ENCODE results near the gene COL26A1.
A peak's percentile ranks its signal among the peaks of the same experiment; 100 is the strongest.

Gene COL26A1

DNA sequence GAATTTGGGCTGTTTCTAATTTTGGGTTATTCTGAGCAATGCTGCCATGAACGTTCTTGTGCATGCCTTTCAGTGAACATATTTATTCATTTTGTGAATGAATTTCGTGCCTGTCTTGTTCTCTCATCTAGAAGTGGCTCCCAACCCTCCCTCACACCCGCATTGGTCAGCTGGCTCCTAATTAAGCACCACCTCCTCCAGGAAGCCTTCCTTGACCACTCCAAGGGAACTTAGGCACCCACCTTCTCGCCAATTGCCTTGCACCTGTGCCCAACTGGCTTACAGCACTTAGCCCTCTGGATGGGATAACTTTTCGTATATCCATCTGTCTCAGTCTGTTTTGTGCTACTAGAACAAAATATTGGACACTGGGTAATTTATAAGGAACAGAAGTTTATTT, 159.3 kb downstream of the COL26A1 start:
- intact Hi-C loops (cut with DNase I) = no loop called here
- DNase-seq = no peak

DNA sequence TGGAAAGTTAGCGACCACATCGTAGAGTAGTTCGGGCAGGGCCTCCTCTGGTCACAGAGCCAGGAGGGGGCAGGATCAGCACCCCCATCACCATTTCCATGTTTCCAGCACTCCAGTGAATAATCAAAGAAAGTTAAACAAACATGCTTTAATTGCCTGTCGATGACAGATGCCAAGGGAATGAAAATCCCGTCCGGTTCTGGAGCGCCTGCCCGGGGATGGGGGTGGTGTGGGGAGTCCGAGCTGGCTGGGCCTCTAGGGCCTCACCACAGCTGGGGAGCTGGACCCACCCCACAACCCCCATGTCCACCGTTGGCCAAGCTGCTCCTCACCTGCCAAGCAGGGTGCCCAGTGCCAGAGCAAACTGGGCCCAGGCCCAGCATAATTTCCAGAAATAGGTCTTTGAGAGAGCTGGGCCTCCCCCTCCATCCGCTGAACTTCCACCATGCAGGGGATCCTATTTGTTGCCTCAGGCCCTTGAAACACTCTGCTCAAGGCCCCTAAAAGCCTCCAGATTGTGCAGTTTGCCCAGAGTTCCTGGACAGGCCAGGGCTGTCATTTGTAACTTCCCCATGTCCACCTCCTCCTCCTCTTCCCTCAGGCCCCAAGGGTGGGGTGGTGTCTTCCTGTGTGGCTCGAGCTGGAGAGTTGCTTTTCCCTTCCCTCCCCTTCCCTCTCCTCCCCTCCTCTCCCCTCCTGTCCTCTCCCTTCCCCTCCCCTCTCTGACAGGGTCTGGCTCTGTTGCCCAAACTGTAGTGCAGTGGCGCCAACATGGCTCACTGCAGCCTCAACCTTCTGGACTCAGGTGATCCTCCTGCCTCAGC, 165.4 kb downstream of the COL26A1 start:
- intact Hi-C loops (cut with DNase I) = no loop called here
- peak in 9 of 10 donors; percentile 23 to 91 (median 63) for DNase-seq

DNA sequence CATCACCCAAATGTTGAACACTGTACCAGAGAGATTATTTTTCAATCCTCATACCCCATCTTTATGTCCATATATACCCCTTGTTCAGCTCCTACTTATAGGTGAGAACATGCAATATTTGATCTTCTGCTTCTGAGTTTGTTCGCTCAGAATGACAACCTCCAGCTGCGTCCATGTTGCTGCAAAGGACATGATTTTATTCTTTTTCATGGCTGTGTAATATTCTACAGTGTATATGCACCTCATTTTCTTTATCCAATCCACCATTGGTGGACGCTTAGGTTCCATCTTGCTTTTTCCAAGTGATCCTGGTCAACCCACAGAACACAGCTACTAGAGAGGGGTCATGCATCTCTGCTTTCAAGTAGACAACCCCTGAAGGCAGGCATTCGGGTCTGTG, 166.9 kb downstream of the COL26A1 start:
- intact Hi-C loops (cut with DNase I) = no loop called here
- no peak for DNase-seq

- intact Hi-C loops (cut with DNase I) = no loop called here
- peak in 1 of 10 donors; percentile 60 for DNase-seq
Measured at GRCh38 chr7:101531726-101532357, 169.2 kb downstream of the COL26A1 start.

DNA sequence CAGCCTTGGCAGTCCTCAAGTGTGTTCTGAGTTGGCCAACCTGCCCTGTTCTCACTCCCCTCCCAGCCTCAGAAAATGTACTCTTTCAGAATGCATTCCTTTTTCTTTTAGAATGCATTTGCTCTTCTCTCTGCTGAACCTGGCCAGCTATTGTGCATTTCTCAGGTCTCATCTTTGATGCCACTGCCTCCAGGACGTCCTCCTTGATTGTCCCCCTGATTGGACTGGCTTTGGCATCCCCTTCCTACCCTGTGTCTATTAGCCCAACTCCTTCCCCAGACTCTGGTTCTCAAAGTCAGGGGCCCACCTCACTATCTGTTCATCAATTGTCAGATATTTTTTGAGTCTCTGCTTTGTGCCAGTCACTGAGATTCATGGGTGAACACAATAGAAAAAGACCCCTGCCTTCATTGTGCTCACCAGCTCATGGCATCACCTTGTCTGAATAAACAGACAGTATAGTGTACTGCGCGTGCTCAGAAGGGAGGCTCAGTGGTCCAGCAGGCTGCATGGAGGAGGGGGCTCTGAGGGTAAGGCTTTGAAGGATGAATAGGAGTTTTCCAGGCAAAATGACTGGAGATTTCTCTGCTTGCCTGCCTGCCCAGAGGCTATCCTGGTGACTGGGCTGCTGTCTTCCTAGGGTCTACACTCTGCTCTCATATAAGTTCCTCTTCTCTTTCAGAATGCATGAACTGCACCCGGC, 169.9 kb downstream of the COL26A1 start:
- intact Hi-C loops (cut with DNase I) = no loop called here
- no peak for DNase-seq

GRCh38 chr7:101533103-101533465, 170.4 kb downstream of the COL26A1 start:
- intact Hi-C loops (cut with DNase I) = no loop called here
- DNase-seq = peak in 1 of 10 donors; percentile 62

DNA sequence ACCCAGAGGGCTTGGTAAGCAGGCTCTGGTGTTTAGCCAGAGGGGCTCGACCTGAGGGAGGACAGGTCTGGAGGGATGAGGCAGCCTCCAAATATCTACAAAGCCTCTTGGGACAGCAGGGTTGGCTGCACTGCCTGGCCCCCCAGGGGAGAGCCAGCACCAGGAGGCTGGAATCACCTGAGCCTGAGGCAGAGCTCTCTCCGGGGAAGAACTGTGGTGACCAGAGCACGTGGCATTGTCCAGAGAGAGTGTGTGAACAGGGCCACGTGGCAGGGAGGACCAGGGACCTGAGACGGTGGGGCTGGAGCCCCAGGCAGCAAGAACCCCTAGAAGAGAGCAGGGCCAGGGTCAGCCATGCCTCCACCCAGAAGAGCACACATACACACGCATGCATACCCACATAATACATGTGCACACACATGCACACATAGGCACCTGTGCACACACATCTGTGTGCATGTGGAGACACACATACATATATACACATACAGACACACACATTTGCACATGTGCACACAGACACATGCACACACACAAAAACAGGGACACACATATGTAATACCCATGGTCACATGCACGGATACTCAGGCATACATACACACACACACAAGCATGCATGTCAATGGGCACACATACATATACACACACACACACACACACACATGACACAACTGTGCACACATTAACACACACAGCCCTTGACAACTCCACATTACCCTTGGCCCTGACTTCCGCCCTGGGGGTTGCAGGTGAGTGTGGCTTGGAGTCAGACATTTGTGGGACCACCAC, 171.5 kb downstream of the COL26A1 start:
- DNase-seq = no peak
- intact Hi-C loops (cut with DNase I) = no loop called here

DNA sequence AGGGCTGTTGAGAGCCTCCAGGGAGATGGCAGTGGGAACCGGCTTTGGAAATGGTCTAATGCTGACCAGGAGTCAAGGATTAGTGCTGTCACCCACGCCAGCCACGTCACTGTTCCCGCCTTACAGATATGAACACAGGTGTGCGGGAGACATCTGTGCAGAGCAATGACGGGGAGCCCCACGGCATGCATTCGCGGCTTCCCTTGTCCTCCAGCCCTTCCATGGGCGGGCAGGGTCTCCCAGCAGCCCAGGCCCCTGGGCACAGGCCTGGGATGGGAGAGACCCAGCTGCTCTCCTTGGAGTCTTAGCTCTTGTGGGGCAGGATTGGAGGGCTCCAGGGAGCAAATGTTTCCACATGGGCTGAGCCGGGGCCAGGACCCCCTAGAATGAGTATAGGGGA, 172.2 kb downstream of the COL26A1 start:
- DNase-seq = no peak
- intact Hi-C loops (cut with DNase I) = no loop called here

DNA sequence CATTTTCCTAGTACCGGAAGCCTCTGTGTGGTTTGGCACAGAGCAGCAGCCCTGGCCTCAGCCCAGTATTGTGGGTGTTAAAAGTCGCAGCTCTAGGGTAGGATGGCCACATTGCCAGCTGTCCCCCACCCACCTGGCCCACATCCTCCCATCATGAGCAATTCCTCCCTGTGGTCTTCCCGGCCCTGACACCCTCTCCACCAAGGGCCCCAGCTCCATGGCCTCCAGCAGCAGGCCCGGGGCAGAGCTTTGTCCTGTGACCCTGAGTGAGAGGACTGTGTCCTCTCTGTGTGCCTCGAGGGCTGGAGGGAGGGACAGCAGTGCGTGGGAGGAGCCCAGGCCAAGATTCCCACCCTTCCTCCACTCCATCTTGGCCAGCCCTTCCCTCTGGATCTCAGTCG, 172.7 kb downstream of the COL26A1 start:
- intact Hi-C loops (cut with DNase I) = no loop called here

DNA sequence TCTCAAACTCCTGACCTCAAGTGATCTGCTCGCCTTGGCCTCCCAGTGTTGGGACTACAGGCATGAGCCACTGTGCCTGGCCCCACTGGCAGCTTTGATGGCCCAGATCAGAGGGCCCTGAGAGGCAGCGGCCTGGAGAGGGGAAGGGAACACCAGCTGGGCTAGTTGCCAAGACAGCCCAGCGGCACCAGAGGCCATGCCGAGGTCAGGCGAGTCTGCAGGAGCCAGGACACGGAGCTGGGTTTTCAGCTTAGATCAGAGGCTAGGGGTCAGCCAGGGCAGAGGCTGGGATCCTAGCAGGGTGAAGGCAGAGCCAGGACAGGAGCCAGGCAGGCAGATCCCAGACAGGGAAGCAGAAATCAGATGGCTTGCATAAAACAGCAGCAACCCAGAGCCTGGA, 173.6 kb downstream of the COL26A1 start:
- peak in 1 of 10 donors; percentile 80 for DNase-seq
- intact Hi-C loops (cut with DNase I) = no loop called here

More for the DNA sequence above, 172.7 kb downstream of the COL26A1 start:
- DNase-seq = no peak

GRCh38 chr7:101536668-101537067, 174.0 kb downstream of the COL26A1 start:
- intact Hi-C loops (cut with DNase I) = no loop called here

DNA sequence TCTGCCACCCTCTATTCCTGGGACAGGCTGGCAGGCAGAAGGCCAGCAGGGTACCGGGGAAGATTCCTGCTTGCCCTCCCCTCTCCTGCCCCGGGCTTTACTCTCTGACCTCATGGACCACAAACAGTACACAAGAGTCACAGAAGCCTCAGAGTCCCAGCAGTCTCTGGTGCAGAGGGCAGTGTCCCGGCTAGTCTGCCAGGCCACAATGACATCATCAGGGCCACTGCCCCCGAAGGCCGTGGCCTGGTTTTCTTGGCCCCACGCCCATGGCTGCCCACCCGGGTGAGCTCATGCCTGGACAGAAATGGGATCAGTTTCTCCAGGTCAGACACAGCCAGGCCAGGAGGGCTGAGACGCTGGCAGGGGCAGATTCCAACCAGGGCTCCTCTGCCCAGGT, 174.5 kb downstream of the COL26A1 start:
- peak in 1 of 10 donors; percentile 71 for DNase-seq
- intact Hi-C loops (cut with DNase I) = no loop called here

More at GRCh38 chr7:101536668-101537067, 174.0 kb downstream of the COL26A1 start:
- no peak for DNase-seq

DNA sequence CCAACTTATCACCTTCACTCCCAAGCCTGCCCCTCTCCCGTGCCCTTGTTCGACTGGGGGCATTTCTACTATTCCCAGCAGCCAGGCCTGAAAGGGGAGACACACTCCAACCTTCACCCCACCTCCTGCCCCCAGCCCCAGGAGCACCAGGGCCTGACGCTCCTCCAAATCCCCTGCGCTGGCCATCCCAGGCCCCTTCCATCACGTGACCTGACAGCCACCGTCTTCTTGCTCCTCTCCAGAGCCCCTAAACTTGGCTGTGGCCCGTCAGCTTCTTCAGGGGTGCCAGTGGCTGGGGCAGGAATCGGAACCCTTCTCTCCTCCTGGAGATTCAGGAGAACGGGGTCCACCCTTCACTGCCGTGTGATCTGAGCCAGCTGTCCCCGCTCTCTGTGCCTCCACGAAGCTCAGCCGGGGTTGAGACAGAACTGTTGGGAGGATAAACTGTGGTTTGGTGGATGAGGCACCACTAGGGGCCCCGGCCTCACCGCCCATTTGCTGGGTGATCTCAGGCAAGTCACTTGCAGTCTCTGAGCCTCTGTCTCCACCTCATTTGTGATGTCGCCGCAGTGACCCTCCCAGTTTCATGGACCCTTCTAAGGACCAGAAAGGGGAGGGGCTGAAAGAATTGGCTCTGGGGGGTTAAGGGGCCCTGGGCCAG, 175.4 kb downstream of the COL26A1 start:
- peak in 1 of 10 donors; percentile 66 for DNase-seq
- intact Hi-C loops (cut with DNase I) = no loop called here

DNA sequence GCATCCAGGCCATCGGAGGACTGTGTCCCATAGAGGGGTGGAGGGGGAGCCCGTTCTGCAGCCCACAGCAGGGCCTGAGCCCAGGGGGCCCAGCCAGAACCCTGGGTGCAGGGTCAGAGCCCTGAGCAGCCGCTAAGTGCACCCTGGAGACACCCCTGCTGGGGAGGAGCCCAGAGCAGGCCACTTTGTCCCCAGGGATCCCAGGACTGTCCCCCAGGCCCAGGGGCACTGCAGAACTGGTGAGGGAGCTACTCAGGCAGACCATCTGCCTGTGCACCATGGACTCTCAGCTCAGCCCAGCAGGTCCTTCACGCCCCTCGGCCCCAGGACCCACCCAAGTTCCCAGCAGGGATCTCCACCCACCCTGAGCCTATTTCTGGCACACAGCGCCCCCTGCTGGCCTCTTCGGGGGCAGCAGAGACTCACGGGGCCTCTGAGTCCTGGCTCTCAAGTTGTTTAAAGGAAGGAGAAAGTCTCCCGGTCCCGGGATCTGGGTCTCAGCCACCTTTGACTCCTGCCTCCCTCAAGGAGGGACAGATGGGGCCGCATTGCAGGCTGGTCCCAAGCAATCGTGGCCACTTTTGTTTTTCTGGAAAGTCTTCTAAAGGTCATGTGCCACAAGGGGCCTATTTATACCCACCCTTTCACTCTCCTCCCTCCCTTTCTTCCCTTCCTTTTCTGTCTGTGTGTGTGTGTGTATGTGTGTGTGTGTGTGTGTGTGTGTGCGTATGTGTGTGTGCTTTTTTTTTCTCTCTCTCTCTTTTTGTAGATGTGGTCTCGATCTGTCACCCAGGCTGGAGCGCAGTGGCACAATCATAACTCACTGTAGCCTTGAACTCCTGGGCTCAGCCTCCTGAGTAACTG, 176.2 kb downstream of the COL26A1 start:
- intact Hi-C loops (cut with DNase I) = no loop called here
- DNase-seq = peak in 9 of 10 donors; percentile 30 to 95 (median 60)

DNA sequence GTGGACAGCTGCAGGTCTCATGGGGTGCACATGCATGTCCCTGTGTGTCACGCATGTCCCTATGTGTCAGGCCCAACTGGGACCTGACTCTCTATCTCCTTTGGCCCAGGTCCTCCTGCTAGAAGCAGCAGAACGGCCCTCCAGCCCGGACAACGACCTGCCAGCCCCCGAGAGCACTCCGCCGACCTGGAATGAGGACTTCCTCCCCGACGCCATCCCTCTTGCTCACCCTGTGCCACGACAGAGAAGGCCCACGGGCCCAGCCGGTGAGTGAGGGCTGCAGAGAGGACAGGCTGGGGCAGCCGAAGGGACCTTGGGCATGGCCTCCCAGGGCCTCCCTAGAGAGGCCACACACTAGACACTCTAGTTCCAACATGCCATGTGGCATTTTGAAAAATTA, 177.1 kb downstream of the COL26A1 start:
- intact Hi-C loops (cut with DNase I) = no loop called here
- DNase-seq = peak in 1 of 10 donors; percentile 65

- peak; percentile 52 to 92 (median 76) for DNase-seq
- intact Hi-C loops (cut with DNase I) = loop anchor here (1.0 kb wide), 1 partner anchor 730 kb away; no protein-coding TSS in a partner anchor
Measured at GRCh38 chr7:101542527-101543241, 180.0 kb downstream of the COL26A1 start.

GRCh38 chr7:101543242-101543766, 180.6 kb downstream of the COL26A1 start:
- intact Hi-C loops (cut with DNase I) = loop anchor here (1.0 kb wide), 1 partner anchor 729 kb away; no protein-coding TSS in a partner anchor
- peak in 2 of 10 donors; percentile 28 to 49 for DNase-seq

- intact Hi-C loops (cut with DNase I) = loop anchor here (1.0 kb wide), 1 partner anchor 728 kb away; no protein-coding TSS in a partner anchor
- DNase-seq = peak in 2 of 10 donors; percentile 55 to 70
Measured at GRCh38 chr7:101543846-101544245, 181.2 kb downstream of the COL26A1 start.

All from posterior cingulate gyrus (tissue), 11 donors.